Stomach (tissue), 4 donors: ENCODE results near the gene ELOVL7.

Experiments used
- EP300 ChIP-seq: sonication (generic); formaldehyde crosslinking; IDR thresholded peaks from one replicate; pipeline ENCODE4 v1.6.1; 2017; ENCODE audit warnings: antibody characterized with exemption
- POLR2A ChIP-seq, 4 donors: fragments of 450-650 bp; IDR thresholded peaks; one replicate each; pipeline ENCODE4 v1.6.1; 2016; ENCODE audit warnings: antibody characterized with exemption in 4 of 4, control low read depth in 2 of 4, mild to moderate bottlenecking in 1 of 4, moderate library complexity in 1 of 4
- POLR2AphosphoS5 ChIP-seq, 3 donors: sonication (generic); formaldehyde crosslinking; IDR thresholded peaks; one replicate each; pipeline ENCODE4 v1.6.1; 2016; ENCODE audit warnings: antibody characterized with exemption in 3 of 3
- TF ChIP-seq, protein P1 (sequence below), 7 experiments: fragments of 450-650 bp in 4 of 7; fragments of 200-600 bp in 3 of 7; sonication (generic) in 3 of 7; IDR thresholded peaks; one replicate each; pipeline ENCODE4 v1.5.1; 2016 to 2019; ENCODE audit warnings: antibody characterized with exemption in 7 of 7, control low read depth in 2 of 7, mild to moderate bottlenecking in 1 of 7

GRCh38 chr5:60703944-60704343, 140.1 kb downstream of the ELOVL7 start:
- TF ChIP-seq, protein P1, sequence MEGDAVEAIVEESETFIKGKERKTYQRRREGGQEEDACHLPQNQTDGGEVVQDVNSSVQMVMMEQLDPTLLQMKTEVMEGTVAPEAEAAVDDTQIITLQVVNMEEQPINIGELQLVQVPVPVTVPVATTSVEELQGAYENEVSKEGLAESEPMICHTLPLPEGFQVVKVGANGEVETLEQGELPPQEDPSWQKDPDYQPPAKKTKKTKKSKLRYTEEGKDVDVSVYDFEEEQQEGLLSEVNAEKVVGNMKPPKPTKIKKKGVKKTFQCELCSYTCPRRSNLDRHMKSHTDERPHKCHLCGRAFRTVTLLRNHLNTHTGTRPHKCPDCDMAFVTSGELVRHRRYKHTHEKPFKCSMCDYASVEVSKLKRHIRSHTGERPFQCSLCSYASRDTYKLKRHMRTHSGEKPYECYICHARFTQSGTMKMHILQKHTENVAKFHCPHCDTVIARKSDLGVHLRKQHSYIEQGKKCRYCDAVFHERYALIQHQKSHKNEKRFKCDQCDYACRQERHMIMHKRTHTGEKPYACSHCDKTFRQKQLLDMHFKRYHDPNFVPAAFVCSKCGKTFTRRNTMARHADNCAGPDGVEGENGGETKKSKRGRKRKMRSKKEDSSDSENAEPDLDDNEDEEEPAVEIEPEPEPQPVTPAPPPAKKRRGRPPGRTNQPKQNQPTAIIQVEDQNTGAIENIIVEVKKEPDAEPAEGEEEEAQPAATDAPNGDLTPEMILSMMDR (IDR thresholded peaks at IDR 0.05), result no peak
- no peak for TF ChIP-seq POLR2A (IDR thresholded peaks at IDR 0.05)
- no peak for TF ChIP-seq POLR2AphosphoS5 (IDR thresholded peaks at IDR 0.05)
- TF ChIP-seq EP300, result no peak
